Heart left ventricle (tissue), 16 donors: Measurements from ENCODE around the gene KLHL10. TPM values are rescaled to one million over a fixed set of nuclear protein-coding genes. Genes with fewer than 3 reads are reported as not detected.
A peak's percentile ranks its signal among the peaks of the same experiment; 100 is the strongest.

ENCODE experiments used
- ATAC-seq, 4 donors: fragments of 200-7000 bp; cut with Tn5 transposase; one replicate each; pipeline ENCODE4 v1.9.1; 2020 to 2022; ENCODE audit warnings: moderate library complexity in 4 of 4, mild to moderate bottlenecking in 3 of 4, moderate number of reproducible peaks in 1 of 4
- DNase-seq, 5 donors: peaks; one replicate each; pipeline ENCODE4 v3.0.0-alpha.2; 2020
- H3K27ac ChIP-seq, 12 donors: fragments of 200-600 bp; sonication (generic) in 4 of 12; one replicate each; pipeline versions ENCODE4 v1.5.0 to v1.8.0; 2016 to 2022; ENCODE audit warnings: mild to moderate bottlenecking in 2 of 12
- H3K27me3 ChIP-seq, 9 donors: fragments of 200-600 bp; sonication (generic) in 2 of 9; one replicate each; pipeline versions ENCODE4 v1.5.1 to v1.8.0; 2016 to 2022; ENCODE audit warnings: mild to moderate bottlenecking in 3 of 9
- H3K36me3 ChIP-seq, 9 donors: fragments of 200-600 bp; sonication (generic) in 2 of 9; one replicate each; pipeline versions ENCODE4 v1.5.0 to v1.8.0; 2018 to 2022; ENCODE audit warnings: mild to moderate bottlenecking in 2 of 9
- H3K4me1 ChIP-seq, 12 donors: fragments of 200-600 bp; sonication (generic) in 4 of 12; one replicate each; pipeline versions ENCODE4 v1.5.0 to v1.8.0; 2016 to 2022; ENCODE audit warnings: mild to moderate bottlenecking in 3 of 12
- H3K4me3 ChIP-seq, 12 donors: fragments of 200-600 bp; sonication (generic) in 4 of 12; one replicate each; pipeline versions ENCODE4 v1.5.0 to v1.8.0; 2017 to 2022; ENCODE audit warnings: mild to moderate bottlenecking in 9 of 12, moderate library complexity in 4 of 12
- H3K9me3 ChIP-seq, 12 donors: fragments of 200-600 bp; sonication (generic) in 4 of 12; one replicate each; pipeline versions ENCODE4 v1.5.0 to v1.8.0; 2016 to 2022; ENCODE audit warnings: mild to moderate bottlenecking in 1 of 12
- CTCF ChIP-seq, 12 donors: fragments of 200-600 bp; sonication (generic) in 4 of 12; IDR thresholded peaks; one replicate each; pipeline versions ENCODE4 v1.5.0 to v1.8.0; 2018 to 2022; ENCODE audit warnings: antibody characterized with exemption in 12 of 12, mild to moderate bottlenecking in 5 of 12
- POLR2A ChIP-seq, 2 donors: fragments of 450-650 bp; IDR thresholded peaks; one replicate each; pipeline ENCODE4 v1.6.1; 2017; ENCODE audit warnings: antibody characterized with exemption in 2 of 2, mild to moderate bottlenecking in 2 of 2, moderate library complexity in 2 of 2
- WGBS, 4 donors: extraction: QIAGEN DNeasy Blood & Tissue Kit in 2 of 4; methylation state at CpG; one replicate each; pipeline versions ENCODE4 v1.1.5 to v1.1.7; 2013 to 2018; 5-methylcytosine and 5-hydroxymethylcytosine counted together
- intact Hi-C, 10 donors: fragments of 100-400 bp; cut with DNase I; formaldehyde crosslinking; loops; one replicate each; pipeline versions ENCODE4 v1.11.1 to v1.14.2; 2022
- polyA plus RNA-seq, 2 donors: library from polyadenylated mRNA; stranded (reverse); fragments of 200-250 nt; gene quantifications; one replicate each; pipeline ENCODE4 v1.2.3, GENCODE V29; 2013
- total RNA-seq, 9 donors: library from RNA; depleted of rRNA in 2 of 9; stranded (reverse); fragments of >200 nt in 2 of 9; fragmentation: NEBNext Ultra II Directional in 3 of 9; extraction: Animal tissue kit (Norgen Biotek cat#: 25700) in 3 of 9; gene quantifications; one replicate each; pipeline versions ENCODE4 v1.1.0 to v1.2.4, GENCODE V29; 2016 to 2023
- donor health status: ischemic (EF 13 %, LVEDD 7.1; RV severe dilation, severe dysfunction).
- donor health status: healthy with polysubstance abuse.
- donor health status: DM: no; HTN: yes; CAD: no.
- donor health status: DM: no; HTN: no; CAD: no.
- donor health status: ischemic (EF 25% LVEDD 6.9; RV normal size, moderate dysfunction).
- donor health status: ischemic (EF 25% LVEDD 5.7; RV mildly dilated, moderate dysfunction).
- donor health status: healthy.
- donor health status: DM: yes; HTN: yes; CAD: no.
- donor health status: ischemic (EF 35%, LVEDD 5.7; RV mildly dilated, moderate dysfunction).
- donor health status: nonischemic (EF 11% LVEDD 7.7; RV severe dilation, severe dysfunction).
- donor health status: DM: yes; HTN: yes; CAD: no.
- donor health status: PGD.
- donor health status: ischemic (EF 29% LVEDD 5.4; RV normal size, mild dysfunction).
- donor health status: nonischemic (EF 23%, LVEDD 6.1; RV moderate dilation, normal function).

KLHL10 gene
- total and polyA plus RNA-seq, 11 donors, result 0.08 to 0.10 TPM; not detected in 9

GRCh38 chr17:41812381-41813151 lies 25.1 kb upstream of the KLHL10 start, which contains the start of gene FKBP10:
FKBP10 (plus strand) TSS chr17:41813004; CDS start chr17:41813035, 31 bp downstream.
- WGBS, 4 donors, result 1 to 7% (median 6%) methylated on average over 20 to 35 of the region's 35 CpGs
- Histone ChIP-seq H3K4me1 (peaks cover 0 to 36% (median 18%) of the 10 kb centered on the region in 12 donors), H3K4me3 (peak within 1 kb of the TSS; percentile 62 to 93 (median 67)), H3K9me3 (no peaks in the 10 kb centered on the region), H3K27ac (peak within 1 kb of the TSS in 11 of 12 donors; percentile 42 to 84 (median 68)), H3K27me3 (peaks cover 0 to 9% (median 0%) of the 10 kb centered on the region in 9 donors), H3K36me3 (no peaks in the 10 kb centered on the region)
- TF ChIP-seq POLR2A (IDR thresholded peaks at IDR 0.05) (no peak), CTCF (IDR thresholded peaks at IDR 0.05) (no peak)
- peak; percentile 35 to 78 (median 66) for ATAC-seq
- intact Hi-C loops, result loop anchor here in 2 of 10 donors (2.0 to 10.0 kb wide), 2 partner anchors 22 to 72 kb away; no protein-coding TSS in a partner anchor
- DNase-seq, result peak; percentile 77 to 81 (median 78)

DNA sequence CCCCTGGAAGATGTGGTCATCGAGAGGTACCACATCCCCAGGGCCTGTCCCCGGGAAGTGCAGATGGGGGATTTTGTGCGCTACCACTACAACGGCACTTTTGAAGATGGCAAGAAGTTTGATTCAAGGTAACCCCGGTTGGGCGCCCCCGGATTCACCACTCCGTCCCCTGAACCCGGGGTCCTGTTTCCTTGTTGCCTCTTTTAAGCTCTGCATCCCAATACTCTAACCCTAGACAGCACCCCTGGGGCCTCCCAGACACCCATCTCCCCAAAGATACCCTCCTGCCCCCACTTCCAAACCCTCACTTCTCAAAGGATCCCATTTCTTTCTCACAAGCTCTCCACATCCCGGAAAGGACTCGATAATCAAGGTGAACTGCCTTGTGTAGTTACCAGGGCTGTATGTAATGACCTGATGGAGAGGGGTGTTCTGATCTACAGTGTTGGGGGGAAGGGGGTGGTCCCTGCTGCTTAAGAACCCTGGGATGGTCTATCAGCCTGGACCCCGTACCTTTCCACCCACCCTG lies 24.4 kb upstream of the KLHL10 start:
- H3K4me1 ChIP-seq, result peaks cover 0 to 36% (median 18%) of the 10 kb centered on the region in 12 donors
- H3K27ac ChIP-seq, result peak overlapping the region in 9 of 12 donors; percentile 22 to 84 (median 70)
- no peaks in the 10 kb centered on the region for H3K9me3 ChIP-seq
- H3K27me3 ChIP-seq, result peaks cover 0 to 9% (median 0%) of the 10 kb centered on the region in 9 donors
- TF ChIP-seq POLR2A (IDR thresholded peaks at IDR 0.05), result no peak
- no peak for TF ChIP-seq CTCF (IDR thresholded peaks at IDR 0.05)
- peaks cover 0 to 1% (median 0%) of the 10 kb centered on the region in 9 donors for H3K36me3 ChIP-seq
- no peak for DNase-seq
- H3K4me3 ChIP-seq, result peak overlapping the region; percentile 3 to 93 (median 66)
- ATAC-seq, result no peak
- 31 to 46% (median 40%) methylated on average over 10 to 12 of the region's 12 CpGs for WGBS, 4 donors
- intact Hi-C loops, result loop anchor here in 2 of 10 donors (2.0 to 10.0 kb wide), 2 partner anchors 22 to 72 kb away; no protein-coding TSS in a partner anchor

DNA sequence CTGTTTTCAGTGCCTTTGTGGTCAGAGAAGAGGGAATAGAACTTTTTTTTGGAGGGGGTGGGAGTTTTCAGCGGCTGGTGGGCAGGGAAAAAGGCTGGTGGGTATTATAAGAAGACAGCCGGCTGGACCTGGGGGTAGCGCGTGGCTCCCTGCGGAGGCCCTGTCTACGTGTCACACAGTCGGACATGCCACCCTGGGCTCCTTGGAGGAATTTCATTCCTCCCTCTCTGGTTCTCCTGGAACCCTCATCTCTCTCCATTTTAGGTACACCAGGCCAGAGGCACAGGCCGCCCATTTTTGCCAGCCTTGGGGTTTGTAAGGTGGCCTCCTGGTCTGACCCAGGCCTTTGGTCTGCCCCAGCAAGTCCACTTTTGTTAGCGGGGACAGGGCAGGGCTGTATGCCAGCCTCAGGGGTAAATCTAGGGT lies 23.9 kb upstream of the KLHL10 start:
- ATAC-seq (no peak), DNase-seq (no peak)
- Histone ChIP-seq H3K4me3 (peak overlapping the region in 9 of 12 donors; percentile 63 to 93 (median 75)), H3K9me3 (no peaks in the 10 kb centered on the region), H3K4me1 (peaks cover 0 to 36% (median 18%) of the 10 kb centered on the region in 12 donors), H3K27me3 (peaks cover 0 to 9% (median 0%) of the 10 kb centered on the region in 9 donors), H3K36me3 (peaks cover 0 to 3% (median 0%) of the 10 kb centered on the region in 9 donors), H3K27ac (peak overlapping the region in 4 of 12 donors; percentile 68 to 84 (median 80))
- WGBS, 4 donors, result 72 to 83% (median 80%) methylated on average over 8 to 9 of the region's 9 CpGs
- TF ChIP-seq CTCF (IDR thresholded peaks at IDR 0.05) (no peak), POLR2A (IDR thresholded peaks at IDR 0.05) (no peak)
- intact Hi-C loops, result loop anchor here in 2 of 10 donors (2.0 to 10.0 kb wide), 2 partner anchors 21 to 71 kb away; no protein-coding TSS in a partner anchor

DNA sequence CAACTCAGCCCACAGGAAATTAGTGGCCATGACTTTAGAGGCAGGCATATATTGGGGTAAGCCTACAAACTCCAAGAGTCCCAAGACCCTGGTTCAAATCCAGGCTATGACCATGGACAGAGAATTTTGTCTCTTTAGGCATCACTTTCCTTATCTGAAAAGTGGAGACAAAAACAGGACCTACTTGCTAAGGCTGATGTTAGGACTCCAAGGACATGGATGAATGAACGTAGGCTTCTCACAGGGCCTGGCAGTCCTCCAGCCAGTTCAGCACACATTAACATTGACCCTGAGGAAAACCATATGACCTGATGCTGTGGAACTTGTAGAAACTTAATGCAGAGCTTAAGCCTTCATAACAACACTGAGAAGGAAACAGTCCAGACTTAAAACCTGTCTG lies 23.4 kb upstream of the KLHL10 start:
- DNase-seq (no peak), ATAC-seq (no peak)
- Histone ChIP-seq H3K27me3 (peaks cover 0 to 9% (median 0%) of the 10 kb centered on the region in 9 donors), H3K36me3 (peaks cover 0 to 3% (median 0%) of the 10 kb centered on the region in 9 donors), H3K27ac (no peak overlapping the region), H3K4me1 (peaks cover 0 to 36% (median 18%) of the 10 kb centered on the region in 12 donors), H3K4me3 (peak overlapping the region in 2 of 12 donors; percentile 66 to 79), H3K9me3 (no peaks in the 10 kb centered on the region)
- WGBS, 4 donors, result 13 to 43% (median 26%) methylated on average over 1 of the region's 1 CpG
- no peak for TF ChIP-seq POLR2A (IDR thresholded peaks at IDR 0.05)
- no peak for TF ChIP-seq CTCF (IDR thresholded peaks at IDR 0.05)
- intact Hi-C loops, result loop anchor here in 1 of 10 donors (10.0 kb wide), 1 partner anchor 71 kb away; no protein-coding TSS in a partner anchor
